Brain microvascular endothelial cell (primary cell): Measurements from ENCODE around the gene NGEF.

ENCODE experiments used
- DNase-seq: peaks from one replicate; pipeline ENCODE4 v3.0.0-alpha.2; 2020
- H3K27ac ChIP-seq: fragments of 250-450 bp; sonication (Bioruptor Pico); 2 replicates; pipeline ENCODE4 v1.5.1; 2020; ENCODE audit warnings: mild to moderate bottlenecking, moderate library complexity
- H3K27me3 ChIP-seq: fragments of 250-450 bp; sonication (Bioruptor Pico); replicated peaks from 2 replicates; pipeline ENCODE4 v1.5.1; 2020; ENCODE audit warnings: mild to moderate bottlenecking
- H3K36me3 ChIP-seq: fragments of 250-450 bp; sonication (Bioruptor Pico); replicated peaks from 2 replicates; pipeline ENCODE4 v1.5.1; 2020; ENCODE audit warnings: mild to moderate bottlenecking
- H3K4me3 ChIP-seq: 2 replicates; pipeline ENCODE4 v1.5.1; 2011; ENCODE audit warnings: low read depth, mild to moderate bottlenecking, control low read depth, low read length, moderate library complexity
- in situ Hi-C: cut with HindIII; loops from 2 replicates; pipeline ENCODE4 v1.10.0; 2017; ENCODE audit warnings: low sequenced_read_pairs, low pct_ligation_motif_present
- TF ChIP-seq, protein P1 (sequence below): IDR thresholded peaks from 2 replicates; pipeline ENCODE4 v1.5.1; 2011; ENCODE audit warnings: low read depth, mild to moderate bottlenecking, moderate library complexity, low read length, control low read depth, inconsistent platforms; ENCODE audit errors: missing control alignments

Gene NGEF

DNA sequence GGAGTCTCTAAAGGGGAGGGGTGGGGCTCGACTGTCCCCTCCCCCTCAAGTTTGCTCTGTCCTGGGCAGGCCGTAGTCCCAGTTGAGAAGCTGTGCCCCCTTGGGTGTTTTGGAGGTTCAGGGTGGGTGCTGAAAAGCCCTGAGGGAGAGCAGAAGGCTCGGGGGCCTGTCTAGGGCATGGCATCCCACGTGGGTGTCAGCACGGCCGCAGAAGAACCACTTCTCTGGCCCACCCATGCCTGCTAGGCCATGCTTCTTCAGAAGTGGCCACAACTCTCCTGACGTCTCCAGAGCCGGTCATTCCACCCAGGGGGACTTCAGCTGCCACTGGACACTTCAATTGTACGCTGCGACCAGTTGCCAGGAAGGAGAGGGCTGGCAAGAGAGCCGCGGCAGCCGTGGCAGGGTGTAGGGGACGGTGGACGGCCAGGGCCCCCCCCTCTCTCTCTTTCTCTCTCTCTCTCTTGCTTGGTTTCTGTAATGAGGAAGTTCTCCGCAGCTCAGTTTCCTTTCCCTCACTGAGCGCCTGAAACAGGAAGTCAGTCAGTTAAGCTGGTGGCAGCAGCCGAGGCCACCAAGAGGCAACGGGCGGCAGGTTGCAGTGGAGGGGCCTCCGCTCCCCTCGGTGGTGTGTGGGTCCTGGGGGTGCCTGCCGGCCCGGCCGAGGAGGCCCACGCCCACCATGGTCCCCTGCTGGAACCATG is 46.9 kb upstream of the NGEF start, which contains the start of gene INPP5D:
INPP5D (plus strand) TSS at position 546 of the 704 bp plus-strand sequence; CDS start at position 683, 137 bp downstream.
- no peak for DNase-seq
- Histone ChIP-seq H3K36me3 (no peaks in the 10 kb centered on the region), H3K27ac (no peak within 1 kb of the TSS), H3K4me3 (no peak within 1 kb of the TSS), H3K27me3 (no peaks in the 10 kb centered on the region)
- in situ Hi-C loops, result no loop called here
- TF ChIP-seq, protein P1, sequence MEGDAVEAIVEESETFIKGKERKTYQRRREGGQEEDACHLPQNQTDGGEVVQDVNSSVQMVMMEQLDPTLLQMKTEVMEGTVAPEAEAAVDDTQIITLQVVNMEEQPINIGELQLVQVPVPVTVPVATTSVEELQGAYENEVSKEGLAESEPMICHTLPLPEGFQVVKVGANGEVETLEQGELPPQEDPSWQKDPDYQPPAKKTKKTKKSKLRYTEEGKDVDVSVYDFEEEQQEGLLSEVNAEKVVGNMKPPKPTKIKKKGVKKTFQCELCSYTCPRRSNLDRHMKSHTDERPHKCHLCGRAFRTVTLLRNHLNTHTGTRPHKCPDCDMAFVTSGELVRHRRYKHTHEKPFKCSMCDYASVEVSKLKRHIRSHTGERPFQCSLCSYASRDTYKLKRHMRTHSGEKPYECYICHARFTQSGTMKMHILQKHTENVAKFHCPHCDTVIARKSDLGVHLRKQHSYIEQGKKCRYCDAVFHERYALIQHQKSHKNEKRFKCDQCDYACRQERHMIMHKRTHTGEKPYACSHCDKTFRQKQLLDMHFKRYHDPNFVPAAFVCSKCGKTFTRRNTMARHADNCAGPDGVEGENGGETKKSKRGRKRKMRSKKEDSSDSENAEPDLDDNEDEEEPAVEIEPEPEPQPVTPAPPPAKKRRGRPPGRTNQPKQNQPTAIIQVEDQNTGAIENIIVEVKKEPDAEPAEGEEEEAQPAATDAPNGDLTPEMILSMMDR, result no peak

DNA sequence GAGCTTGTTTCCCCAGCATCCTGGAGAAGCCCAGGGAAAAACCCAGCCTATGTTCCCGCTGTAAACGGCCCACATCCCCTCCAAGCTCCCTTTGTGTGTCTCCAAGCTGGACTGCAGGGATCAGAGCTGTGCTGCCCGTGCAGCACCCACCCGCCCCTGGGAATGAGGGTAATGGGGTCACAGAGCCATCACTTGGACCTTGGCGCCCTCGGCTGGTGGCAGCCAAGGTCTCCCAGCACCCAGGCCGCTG is 46.4 kb upstream of the NGEF start:
- TF ChIP-seq, protein P1, result no peak
- no peaks in the 10 kb centered on the region for H3K36me3 ChIP-seq
- H3K4me3 ChIP-seq, result no peak overlapping the region
- in situ Hi-C loops, result no loop called here
- no peaks in the 10 kb centered on the region for H3K27me3 ChIP-seq
- no peak overlapping the region for H3K27ac ChIP-seq
- no peak for DNase-seq

DNA sequence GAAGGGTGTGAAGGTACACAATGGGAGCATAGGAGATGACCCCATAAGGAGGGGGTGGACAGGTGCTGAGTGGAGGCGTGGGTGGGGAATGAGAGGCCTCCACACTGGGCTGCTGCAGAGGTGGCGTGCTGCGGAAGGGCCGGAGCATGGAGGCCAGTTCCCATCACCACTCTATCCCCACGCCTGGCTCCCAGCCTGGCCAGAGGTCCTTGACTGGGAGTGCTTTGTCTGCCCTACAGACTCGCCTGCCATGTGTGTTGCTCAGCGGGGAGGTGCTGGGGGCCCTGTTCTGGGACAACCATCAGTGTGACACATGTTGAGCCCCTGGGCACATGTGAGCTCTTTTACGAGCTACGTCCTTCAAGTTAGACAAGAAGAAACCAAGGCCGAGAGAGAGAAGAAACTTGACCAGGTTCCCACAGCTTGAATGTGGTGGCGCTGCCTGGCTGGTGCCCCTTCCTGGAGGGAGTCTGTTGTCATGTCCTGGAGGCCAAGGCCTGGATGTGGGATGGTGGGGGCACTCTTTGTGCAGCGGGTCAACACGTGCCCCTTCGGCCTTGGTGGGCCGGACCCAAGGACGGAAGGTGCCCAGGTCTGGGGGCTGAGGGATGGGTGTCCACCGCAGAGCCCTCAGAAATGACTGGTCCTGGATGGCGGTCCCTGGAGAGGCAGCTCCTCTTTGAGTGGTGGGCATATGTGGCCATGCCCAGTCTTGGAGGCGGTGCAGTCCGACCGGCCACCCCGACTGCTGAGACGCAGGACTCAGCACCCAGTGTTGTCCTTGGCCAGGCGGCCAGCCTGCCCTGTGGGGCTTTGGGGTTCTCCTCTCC is 45.9 kb upstream of the NGEF start:
- no peak overlapping the region for H3K4me3 ChIP-seq
- no peak overlapping the region for H3K27ac ChIP-seq
- in situ Hi-C loops, result no loop called here

DNA sequence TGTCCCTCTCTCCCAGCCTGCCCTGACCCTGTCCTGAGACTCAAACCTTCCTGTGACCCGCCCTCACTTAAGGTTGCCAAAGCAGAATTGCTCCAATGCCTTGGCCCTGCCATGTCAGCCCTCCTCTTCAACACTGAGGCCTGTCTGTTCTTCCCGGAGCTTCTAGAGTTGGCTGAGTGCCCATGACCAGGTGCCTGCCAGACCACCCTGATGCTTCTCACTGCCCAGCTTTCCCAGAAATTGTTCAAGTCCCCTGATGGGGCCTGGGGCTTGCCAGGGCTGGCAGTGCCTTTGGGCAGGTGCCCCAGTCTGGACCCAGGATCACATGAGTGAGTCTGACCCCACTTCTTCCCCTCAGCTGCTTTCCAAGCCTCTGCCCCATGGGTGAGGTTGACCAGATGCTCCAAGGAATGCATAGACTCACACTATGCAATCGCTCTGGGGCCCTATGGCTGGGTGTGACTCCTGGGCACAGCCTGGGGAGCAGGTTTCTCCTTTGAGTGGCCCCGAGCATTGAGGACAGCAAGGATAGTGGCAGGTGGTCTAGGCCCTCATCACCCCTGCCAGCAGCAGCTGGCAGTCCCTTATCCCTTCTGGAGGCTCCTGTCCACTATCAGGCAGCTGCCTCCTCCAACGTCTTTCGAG is 44.0 kb upstream of the NGEF start:
- in situ Hi-C loops, result no loop called here
- Histone ChIP-seq H3K4me3 (no peak overlapping the region), H3K36me3 (no peaks in the 10 kb centered on the region), H3K27me3 (peaks cover 3% of the 10 kb centered on the region), H3K27ac (no peak overlapping the region)
- TF ChIP-seq, protein P1, result no peak
- DNase-seq, result no peak

More for the DNA sequence above, 45.9 kb upstream of the NGEF start:
- Histone ChIP-seq H3K27me3 (peaks cover 3% of the 10 kb centered on the region), H3K36me3 (no peaks in the 10 kb centered on the region)
- no peak for DNase-seq
- TF ChIP-seq, protein P1, result no peak

DNA sequence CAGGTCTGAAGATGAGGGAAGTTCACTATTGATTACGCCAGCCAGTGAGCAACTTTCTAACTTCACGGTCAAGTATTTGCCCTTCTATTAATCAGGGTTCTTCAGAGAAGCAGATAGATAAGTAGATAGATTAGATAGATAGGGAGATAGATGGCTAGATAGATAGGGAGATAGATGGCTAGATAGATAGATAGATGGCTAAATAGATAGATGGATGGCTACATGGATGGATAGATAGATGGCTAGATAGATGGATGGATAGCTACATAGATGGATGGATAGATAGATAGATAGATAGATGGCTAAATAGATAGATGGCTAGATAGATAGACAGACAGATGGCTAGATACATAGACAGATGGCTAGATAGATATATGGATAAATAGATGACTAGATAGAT is 42.3 kb upstream of the NGEF start:
- in situ Hi-C loops, result no loop called here
- DNase-seq, result no peak
- TF ChIP-seq, protein P1, result no peak
- Histone ChIP-seq H3K4me3 (no peak overlapping the region), H3K36me3 (no peaks in the 10 kb centered on the region), H3K27ac (no peak overlapping the region), H3K27me3 (peaks cover 3% of the 10 kb centered on the region)
